ENCODE results near the gene SLC25A44. TPM values are rescaled to one million over a fixed set of nuclear protein-coding genes. Genes with fewer than 3 reads are reported as not detected.

SLC25A44 gene
- total RNA-seq, 4 donors from 2014 or later: 9.2 to 19.5 (median 18.5) TPM

- intact Hi-C loops (cut with DNase I; ENCODE audit: low total_unique reads): no loop called here
- DNase-seq (peak in 1 of 2 donors; percentile 35), ATAC-seq (peak in 1 of 2 donors; percentile 19)
- H3K36me3 ChIP-seq: peaks cover 0 to 30% of the 10 kb centered on the region in 2 donors
- H3K4me3 ChIP-seq: no peak overlapping the region
- TF ChIP-seq, protein P1, sequence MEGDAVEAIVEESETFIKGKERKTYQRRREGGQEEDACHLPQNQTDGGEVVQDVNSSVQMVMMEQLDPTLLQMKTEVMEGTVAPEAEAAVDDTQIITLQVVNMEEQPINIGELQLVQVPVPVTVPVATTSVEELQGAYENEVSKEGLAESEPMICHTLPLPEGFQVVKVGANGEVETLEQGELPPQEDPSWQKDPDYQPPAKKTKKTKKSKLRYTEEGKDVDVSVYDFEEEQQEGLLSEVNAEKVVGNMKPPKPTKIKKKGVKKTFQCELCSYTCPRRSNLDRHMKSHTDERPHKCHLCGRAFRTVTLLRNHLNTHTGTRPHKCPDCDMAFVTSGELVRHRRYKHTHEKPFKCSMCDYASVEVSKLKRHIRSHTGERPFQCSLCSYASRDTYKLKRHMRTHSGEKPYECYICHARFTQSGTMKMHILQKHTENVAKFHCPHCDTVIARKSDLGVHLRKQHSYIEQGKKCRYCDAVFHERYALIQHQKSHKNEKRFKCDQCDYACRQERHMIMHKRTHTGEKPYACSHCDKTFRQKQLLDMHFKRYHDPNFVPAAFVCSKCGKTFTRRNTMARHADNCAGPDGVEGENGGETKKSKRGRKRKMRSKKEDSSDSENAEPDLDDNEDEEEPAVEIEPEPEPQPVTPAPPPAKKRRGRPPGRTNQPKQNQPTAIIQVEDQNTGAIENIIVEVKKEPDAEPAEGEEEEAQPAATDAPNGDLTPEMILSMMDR (IDR thresholded peaks at IDR 0.05 in 4 of 5, conservative IDR thresholded peaks at IDR 0.05 in 1 of 5): no peak
- TF ChIP-seq POLR2A (IDR thresholded peaks at IDR 0.05): no peak
- peaks cover 7 to 10% of the 10 kb centered on the region in 2 donors for H3K4me1 ChIP-seq
- no peak overlapping the region for H3K27ac ChIP-seq
- peaks cover 17 to 20% (median 20%) of the 10 kb centered on the region in 3 donors for H3K27me3 ChIP-seq
- no peaks in the 10 kb centered on the region for H3K9me3 ChIP-seq
- in situ Hi-C loops (cut with MboI; ENCODE audit: low sequenced_read_pairs in 4 of 4): no loop called here
Measured at GRCh38 chr1:156246781-156247459, 53.0 kb downstream of the SLC25A44 start.

- no peak within 1 kb of the TSS for H3K27ac ChIP-seq
- intact Hi-C loops (cut with DNase I; ENCODE audit: low total_unique reads): no loop called here
Measured at GRCh38 chr1:156247460-156248322, 53.8 kb downstream of the SLC25A44 start, which contains the start of gene PAQR6. PAQR6 (minus strand) TSS chr1:156248056; CDS start chr1:156246731, 1,325 bp downstream.

GRCh38 chr1:156248323-156248683, 54.4 kb downstream of the SLC25A44 start:
- H3K27ac ChIP-seq: no peak overlapping the region
- peaks cover 7 to 10% of the 10 kb centered on the region in 2 donors for H3K4me1 ChIP-seq
- in situ Hi-C loops (cut with MboI; ENCODE audit: low sequenced_read_pairs in 4 of 4) (no loop called here), intact Hi-C loops (cut with DNase I; ENCODE audit: low total_unique reads) (no loop called here)
- H3K4me3 ChIP-seq: no peak overlapping the region
- ATAC-seq (no peak), DNase-seq (no peak)
- peaks cover 0 to 44% of the 10 kb centered on the region in 2 donors for H3K36me3 ChIP-seq
- peaks cover 17 to 20% (median 20%) of the 10 kb centered on the region in 3 donors for H3K27me3 ChIP-seq
- H3K9me3 ChIP-seq: no peaks in the 10 kb centered on the region
- TF ChIP-seq, protein P1 (IDR thresholded peaks at IDR 0.05 in 4 of 5, conservative IDR thresholded peaks at IDR 0.05 in 1 of 5): no peak
- TF ChIP-seq POLR2A (IDR thresholded peaks at IDR 0.05): no peak

More at GRCh38 chr1:156247460-156248322, 53.8 kb downstream of the SLC25A44 start, which contains the start of gene PAQR6:
- ATAC-seq (peak in 1 of 2 donors; percentile 9), DNase-seq (no peak)
- Histone ChIP-seq H3K4me1 (peaks cover 7 to 10% of the 10 kb centered on the region in 2 donors), H3K4me3 (no peak within 1 kb of the TSS), H3K36me3 (peaks cover 0 to 38% of the 10 kb centered on the region in 2 donors), H3K27me3 (peaks cover 17 to 20% (median 20%) of the 10 kb centered on the region in 3 donors), H3K9me3 (no peaks in the 10 kb centered on the region)
- in situ Hi-C loops (cut with MboI; ENCODE audit: low sequenced_read_pairs in 4 of 4): no loop called here
- TF ChIP-seq, protein P1 (IDR thresholded peaks at IDR 0.05 in 4 of 5, conservative IDR thresholded peaks at IDR 0.05 in 1 of 5): no peak
- TF ChIP-seq POLR2A (IDR thresholded peaks at IDR 0.05): no peak

- H3K4me1 ChIP-seq: peaks cover 7 to 10% of the 10 kb centered on the region in 2 donors
- TF ChIP-seq POLR2A (IDR thresholded peaks at IDR 0.05): no peak
- TF ChIP-seq, protein P1 (IDR thresholded peaks at IDR 0.05 in 4 of 5, conservative IDR thresholded peaks at IDR 0.05 in 1 of 5): no peak
- no peak for ATAC-seq
- intact Hi-C loops (cut with DNase I; ENCODE audit: low total_unique reads) (no loop called here), in situ Hi-C loops (cut with MboI; ENCODE audit: low sequenced_read_pairs in 4 of 4) (no loop called here)
- peaks cover 0 to 57% of the 10 kb centered on the region in 2 donors for H3K36me3 ChIP-seq
- H3K4me3 ChIP-seq: no peak overlapping the region
- H3K9me3 ChIP-seq: no peaks in the 10 kb centered on the region
- peaks cover 16 to 20% (median 19%) of the 10 kb centered on the region in 3 donors for H3K27me3 ChIP-seq
- no peak for DNase-seq
- H3K27ac ChIP-seq: no peak overlapping the region
Measured at GRCh38 chr1:156249593-156249992, 55.7 kb downstream of the SLC25A44 start.

All from gastrocnemius medialis (tissue), 4 donors.